Activated T-cell treated with anti-CD3 and anti-CD28 coated beads for 4 hours (primary cell): ENCODE results near the gene BCL11A.
"Not testable (repeated sequence)": the region's sequence is repeated elsewhere in the genome, so short reads cannot be mapped to it uniquely, and the experiment has no call there.

ENCODE experiments used
- DNase-seq: peaks from one replicate; pipeline ENCODE4 v3.0.0-alpha.2; 2020

The BCL11A gene

GRCh38 chr2:60422826-60423483, 130.5 kb downstream of the BCL11A start:
- DNase-seq: no peak

GRCh38 chr2:60417210-60417609, 136.2 kb downstream of the BCL11A start:
- not testable (repeated sequence) for DNase-seq

- DNase-seq: no peak
Observed at GRCh38 chr2:60416221-60417008, 137.0 kb downstream of the BCL11A start.

GRCh38 chr2:60415814-60416213, 137.6 kb downstream of the BCL11A start:
- no peak for DNase-seq

GRCh38 chr2:60414495-60415138, 138.8 kb downstream of the BCL11A start:
- no peak for DNase-seq

- DNase-seq: no peak
Observed at GRCh38 chr2:60413814-60414168, 139.7 kb downstream of the BCL11A start.

GRCh38 chr2:60413069-60413813, 140.2 kb downstream of the BCL11A start:
- no peak for DNase-seq

GRCh38 chr2:60412620-60413019, 140.8 kb downstream of the BCL11A start:
- no peak for DNase-seq

GRCh38 chr2:60412027-60412426, 141.4 kb downstream of the BCL11A start:
- DNase-seq: no peak

- no peak for DNase-seq
Observed at GRCh38 chr2:60411295-60411694, 142.2 kb downstream of the BCL11A start.

GRCh38 chr2:60410456-60411146, 142.9 kb downstream of the BCL11A start:
- DNase-seq: no peak

GRCh38 chr2:60409531-60409871, 144.0 kb downstream of the BCL11A start:
- no peak for DNase-seq

- no peak for DNase-seq
Observed at GRCh38 chr2:60408811-60409530, 144.5 kb downstream of the BCL11A start.

- no peak for DNase-seq
Observed at GRCh38 chr2:60408207-60408606, 145.2 kb downstream of the BCL11A start.

- no peak for DNase-seq
Observed at GRCh38 chr2:60407398-60407797, 146.1 kb downstream of the BCL11A start.

GRCh38 chr2:60406192-60406591, 147.3 kb downstream of the BCL11A start:
- no peak for DNase-seq

GRCh38 chr2:60405271-60405919, 148.1 kb downstream of the BCL11A start:
- DNase-seq: no peak
